WERI-Rb-1 (cell line): ENCODE results near the gene TXNDC17.

Experiments
- DNase-seq: peaks from one replicate; pipeline ENCODE4 v3.0.0-alpha.2; 2020
- H3K27ac ChIP-seq: fragments of 250-450 bp; sonication (Bioruptor Pico); 2 replicates; pipeline ENCODE4 v1.5.1; 2020; ENCODE audit warnings: mild to moderate bottlenecking, moderate library complexity
- H3K27me3 ChIP-seq: fragments of 250-450 bp; sonication (Bioruptor Pico); 2 replicates; pipeline ENCODE4 v1.5.1; 2021; ENCODE audit warnings: mild to moderate bottlenecking, low read depth, moderate library complexity; ENCODE audit not compliant: insufficient read depth, severe bottlenecking
- H3K36me3 ChIP-seq: fragments of 250-450 bp; sonication (Bioruptor Pico); 2 replicates; pipeline ENCODE4 v1.5.1; 2020; ENCODE audit warnings: mild to moderate bottlenecking, moderate library complexity
- H3K4me3 ChIP-seq: 2 replicates; pipeline ENCODE4 v1.5.1; 2011; ENCODE audit warnings: low read depth, mild to moderate bottlenecking, control low read depth, low read length
- H3K9me3 ChIP-seq: fragments of 250-450 bp; sonication (Bioruptor Pico); 2 replicates; pipeline ENCODE4 v1.5.1; 2021; ENCODE audit warnings: mild to moderate bottlenecking, moderate library complexity; ENCODE audit not compliant: severe bottlenecking
- CTCF ChIP-seq: IDR thresholded peaks from 2 replicates; pipeline ENCODE4 v1.5.1; 2011; ENCODE audit warnings: low read depth, mild to moderate bottlenecking, control low read depth, inconsistent platforms, low read length

The TXNDC17 gene

GRCh38 chr17:6638046-6638908 lies 2.6 kb upstream of the TXNDC17 start:
- Histone ChIP-seq H3K4me3 (no peak overlapping the region), H3K36me3 (peaks cover 43% of the 10 kb centered on the region), H3K27ac (no peak overlapping the region), H3K9me3 (peaks cover 2% of the 10 kb centered on the region), H3K27me3 (no peaks in the 10 kb centered on the region)
- no peak for TF ChIP-seq CTCF
- DNase-seq: no peak

DNA sequence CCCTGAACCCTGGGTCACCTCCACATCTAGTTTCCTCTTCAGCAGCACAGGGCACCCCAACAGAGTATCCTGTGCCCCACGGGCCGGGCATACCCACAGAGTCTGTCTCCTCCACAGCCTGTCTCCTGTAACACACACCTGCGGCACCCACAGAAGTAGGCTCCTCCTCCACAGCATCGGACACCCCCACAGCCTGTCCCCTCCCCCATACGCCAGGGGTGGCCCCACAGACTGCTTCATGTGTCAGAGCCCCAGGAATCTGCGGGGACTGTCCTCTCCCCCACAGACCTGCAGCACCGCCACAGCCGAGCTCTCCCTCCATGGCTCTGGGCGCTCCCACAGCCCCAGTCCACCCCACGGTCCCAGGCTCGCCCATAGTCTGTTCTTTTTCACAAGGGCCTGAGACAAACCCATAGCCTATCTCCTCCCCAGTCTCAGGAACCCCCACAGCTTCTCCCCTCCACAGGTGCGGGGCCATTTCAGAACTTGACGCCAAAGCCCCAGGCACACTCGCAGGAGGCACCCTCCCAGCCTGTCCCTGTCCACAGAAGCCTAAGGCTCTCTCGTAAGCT lies 1.8 kb upstream of the TXNDC17 start:
- peak; percentile 11 for DNase-seq
- TF ChIP-seq CTCF: no peak
- H3K27ac ChIP-seq: no peak overlapping the region; the same call in 1 of the 2 replicates
- peaks cover 2% of the 10 kb centered on the region for H3K9me3 ChIP-seq
- H3K4me3 ChIP-seq: peak overlapping the region; percentile 83
- H3K36me3 ChIP-seq: peaks cover 41% of the 10 kb centered on the region
- H3K27me3 ChIP-seq: no peaks in the 10 kb centered on the region

- DNase-seq: peak; percentile 59
- peaks cover 2% of the 10 kb centered on the region for H3K9me3 ChIP-seq
- no peak for TF ChIP-seq CTCF
- peak overlapping the region; percentile 99 for H3K27ac ChIP-seq
- no peaks in the 10 kb centered on the region for H3K27me3 ChIP-seq
- peaks cover 41% of the 10 kb centered on the region for H3K36me3 ChIP-seq
- H3K4me3 ChIP-seq: peak overlapping the region; percentile 83
These were observed 999 bp upstream of the TXNDC17 start for GRCh38 chr17:6639586-6640535.

- Histone ChIP-seq H3K27ac (peak overlapping the region; percentile 99), H3K27me3 (no peaks in the 10 kb centered on the region), H3K36me3 (peaks cover 50% of the 10 kb centered on the region), H3K9me3 (peaks cover 2% of the 10 kb centered on the region), H3K4me3 (peak overlapping the region; percentile 83)
- no peak for TF ChIP-seq CTCF
- peak; percentile 16 for DNase-seq
These were observed 495 bp downstream of the TXNDC17 start for GRCh38 chr17:6641247-6641863.

- H3K4me3 ChIP-seq: no peak overlapping the region
- peaks cover 55% of the 10 kb centered on the region for H3K36me3 ChIP-seq
- no peaks in the 10 kb centered on the region for H3K27me3 ChIP-seq
- no peak for TF ChIP-seq CTCF
- no peak overlapping the region for H3K27ac ChIP-seq
- peaks cover 2% of the 10 kb centered on the region for H3K9me3 ChIP-seq
- no peak for DNase-seq
These were observed 1.7 kb downstream of the TXNDC17 start for GRCh38 chr17:6642592-6642991.
